ENCODE measurements around the gene JPH2.
A peak's percentile ranks its signal among the peaks of the same experiment; 100 is the strongest.
"Not testable (repeated sequence)": the region's sequence is repeated elsewhere in the genome, so short reads cannot be mapped to it uniquely, and the experiment has no call there.

The JPH2 gene

GRCh38 chr20:44159125-44159524 is 27.9 kb downstream of the JPH2 start:
- no peak for DNase-seq (ENCODE audit: low read depth)

DNA sequence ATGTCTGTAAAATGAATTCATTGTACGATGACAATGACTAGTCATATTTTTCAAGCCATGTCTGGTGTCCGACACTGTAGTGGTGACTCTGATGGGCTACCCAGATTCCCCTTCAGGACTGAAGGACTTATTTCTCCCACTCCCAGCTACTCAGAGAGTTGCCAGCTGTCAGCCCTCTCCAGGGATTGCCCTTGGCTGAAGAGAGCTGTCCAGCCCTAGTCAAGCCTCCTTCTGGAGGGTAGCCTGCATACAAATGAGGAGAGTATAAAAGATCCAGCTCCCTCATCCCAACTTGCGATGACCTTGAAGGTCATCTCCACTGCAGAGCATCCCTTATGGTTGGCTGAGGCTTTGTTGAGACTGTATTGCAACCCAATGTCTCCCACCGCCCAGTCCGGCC is 29.9 kb downstream of the JPH2 start:
- no peak for DNase-seq (ENCODE audit: low read depth)

DNA sequence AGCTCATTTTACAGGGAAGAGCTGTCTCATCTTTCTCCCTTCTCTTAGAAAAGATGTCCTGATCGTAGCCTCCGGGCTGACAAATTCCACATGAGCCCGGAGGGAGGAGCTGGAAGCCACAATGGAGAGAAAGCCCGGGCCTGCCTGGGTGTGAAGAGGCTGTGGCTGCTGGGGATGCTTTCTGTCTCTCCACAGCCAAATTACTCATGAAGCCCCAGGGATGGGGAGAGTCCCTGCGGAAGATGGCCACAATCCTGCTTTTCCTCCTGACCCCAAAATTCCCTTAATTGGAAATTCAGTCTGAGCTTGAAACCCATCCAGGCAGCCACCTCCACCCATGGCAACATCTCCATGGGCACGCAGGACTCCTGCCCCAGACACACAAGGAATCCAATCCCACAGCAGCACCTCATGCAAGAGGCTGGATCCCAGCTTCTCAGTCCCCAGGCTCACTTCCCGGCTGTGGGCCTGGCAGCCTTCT is 32.4 kb downstream of the JPH2 start:
- peak; percentile 61 for DNase-seq (ENCODE audit: low read depth)

- DNase-seq (ENCODE audit: low read depth), result no peak
These were observed 33.3 kb downstream of the JPH2 start for GRCh38 chr20:44153636-44154043.

GRCh38 chr20:44151621-44152416 is 35.2 kb downstream of the JPH2 start:
- no peak for DNase-seq (ENCODE audit: low read depth)

- no peak for DNase-seq (ENCODE audit: low read depth)
These were observed 40.7 kb downstream of the JPH2 start for GRCh38 chr20:44146272-44146671.

GRCh38 chr20:44145131-44145775 is 41.7 kb downstream of the JPH2 start:
- DNase-seq (ENCODE audit: low read depth), result no peak

- no peak for DNase-seq (ENCODE audit: low read depth)
These were observed 43.1 kb downstream of the JPH2 start for GRCh38 chr20:44143936-44144335.

DNA sequence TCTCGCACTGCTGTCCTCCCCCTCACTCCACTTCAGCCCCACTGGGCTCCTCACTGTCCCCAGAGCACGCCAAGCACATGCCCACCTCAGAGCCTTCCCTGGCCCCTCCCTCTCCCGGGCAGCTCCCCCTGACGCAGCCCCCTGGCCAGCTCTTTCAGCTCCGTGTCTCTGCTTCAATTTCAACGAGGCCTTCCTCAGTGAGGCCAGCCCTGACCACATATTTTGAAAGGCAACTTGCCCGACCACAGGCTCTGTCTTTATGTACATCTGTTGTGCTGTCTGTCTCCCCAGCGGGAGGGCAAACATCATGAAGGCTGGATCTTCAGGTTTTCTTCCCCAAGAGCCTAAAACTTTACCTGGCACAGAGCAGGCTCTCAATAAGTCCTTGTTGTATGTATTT is 44.6 kb downstream of the JPH2 start:
- DNase-seq (ENCODE audit: low read depth), result no peak

DNA sequence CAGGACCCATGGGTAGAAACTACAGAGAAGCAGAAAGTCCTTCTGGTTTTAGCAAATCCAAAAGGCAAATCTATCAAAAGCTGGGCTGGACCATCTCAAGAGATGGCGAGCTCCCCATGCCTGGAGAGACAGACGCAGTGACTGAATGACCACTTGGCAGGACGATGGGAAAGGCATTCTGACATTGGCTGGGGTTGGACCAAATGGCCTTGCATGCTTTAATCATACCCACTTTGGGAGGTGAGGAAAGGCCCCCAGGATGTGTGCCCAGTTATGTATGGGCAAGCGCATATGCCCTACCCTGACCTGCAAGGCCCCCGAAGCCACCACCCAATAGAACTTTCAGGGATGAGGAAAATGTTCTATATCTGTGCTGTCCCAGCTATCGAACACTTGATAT is 45.1 kb downstream of the JPH2 start:
- DNase-seq (ENCODE audit: low read depth), result no peak

DNA sequence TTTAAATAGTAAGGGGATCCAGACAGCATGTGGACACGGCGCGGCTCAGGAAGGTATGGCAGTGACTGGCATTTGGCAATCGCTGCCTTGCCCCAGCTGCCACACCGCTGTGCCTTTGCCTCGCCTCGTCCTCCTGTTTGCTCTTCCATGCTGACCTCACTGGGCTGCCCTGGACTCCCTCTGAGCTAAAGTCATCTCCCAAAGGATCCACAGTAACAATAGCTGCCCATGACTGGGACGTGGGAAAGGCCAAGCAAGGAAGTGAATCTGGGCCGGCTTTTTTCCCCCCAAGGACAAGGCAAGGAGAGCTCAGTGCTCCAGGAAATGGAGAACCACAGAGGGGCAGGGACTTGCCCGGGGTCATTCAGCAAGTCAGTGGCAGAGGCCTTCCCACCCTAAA is 48.1 kb downstream of the JPH2 start:
- no peak for DNase-seq (ENCODE audit: low read depth)

- DNase-seq (ENCODE audit: low read depth), result no peak
These were observed 49.7 kb downstream of the JPH2 start for GRCh38 chr20:44137266-44137801.

DNA sequence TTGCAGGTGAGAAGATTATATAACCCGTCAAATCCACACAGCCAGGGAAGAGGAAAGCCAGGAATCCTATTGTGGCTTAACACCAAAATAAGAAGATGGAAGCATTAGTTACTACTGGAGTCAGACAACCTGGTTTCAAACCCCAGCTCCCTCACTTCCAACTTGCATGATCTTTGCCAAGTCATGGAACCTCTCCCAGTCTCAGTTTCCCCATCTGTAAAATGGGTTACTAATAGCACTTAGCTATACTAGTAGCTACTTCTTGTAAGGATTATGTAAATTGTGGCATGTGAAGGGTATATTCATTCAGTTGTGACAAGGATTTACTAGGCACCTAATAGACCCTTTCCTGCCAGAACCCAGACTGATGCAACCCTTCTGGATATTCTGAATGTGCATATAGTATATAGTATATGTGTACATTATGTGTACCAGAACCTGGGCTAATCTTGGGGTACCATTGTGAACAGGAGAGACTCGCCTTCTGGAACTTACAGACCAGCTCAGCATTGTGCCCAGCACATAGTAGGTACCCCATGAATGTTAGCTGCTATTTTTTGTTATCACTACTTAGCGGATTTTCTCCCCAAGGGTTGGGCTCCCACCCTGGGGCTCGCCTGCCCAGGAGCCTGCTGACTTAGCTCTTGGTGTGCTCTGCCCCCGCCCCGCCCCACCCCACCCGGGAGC is 50.3 kb downstream of the JPH2 start:
- no peak for DNase-seq (ENCODE audit: low read depth)

GRCh38 chr20:44135417-44136204 is 51.4 kb downstream of the JPH2 start:
- DNase-seq (ENCODE audit: low read depth), result no peak

DNA sequence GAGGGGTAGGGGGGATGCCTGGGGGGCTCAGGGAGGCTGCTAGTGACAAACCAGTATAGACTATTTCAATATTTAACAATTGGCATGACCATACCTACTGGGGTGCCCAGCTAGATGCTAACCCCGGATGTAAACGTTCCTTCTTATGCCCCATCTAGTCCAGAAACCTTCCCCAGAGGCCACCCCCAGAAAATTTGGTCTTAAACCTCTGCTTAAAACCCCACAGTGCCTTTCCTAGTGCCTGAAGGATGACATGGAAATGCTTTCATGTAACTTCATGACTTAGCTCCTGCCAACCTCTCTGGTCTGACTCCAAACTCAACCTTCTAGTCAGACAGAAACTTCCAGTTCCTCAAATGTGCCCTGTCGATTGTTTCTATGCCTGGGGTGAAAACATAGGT is 52.0 kb downstream of the JPH2 start:
- no peak for DNase-seq (ENCODE audit: low read depth)

- DNase-seq (ENCODE audit: low read depth), result no peak
These were observed 53.6 kb downstream of the JPH2 start for GRCh38 chr20:44133424-44133823.

GRCh38 chr20:44131704-44132103 is 55.3 kb downstream of the JPH2 start:
- DNase-seq (ENCODE audit: low read depth), result no peak

DNA sequence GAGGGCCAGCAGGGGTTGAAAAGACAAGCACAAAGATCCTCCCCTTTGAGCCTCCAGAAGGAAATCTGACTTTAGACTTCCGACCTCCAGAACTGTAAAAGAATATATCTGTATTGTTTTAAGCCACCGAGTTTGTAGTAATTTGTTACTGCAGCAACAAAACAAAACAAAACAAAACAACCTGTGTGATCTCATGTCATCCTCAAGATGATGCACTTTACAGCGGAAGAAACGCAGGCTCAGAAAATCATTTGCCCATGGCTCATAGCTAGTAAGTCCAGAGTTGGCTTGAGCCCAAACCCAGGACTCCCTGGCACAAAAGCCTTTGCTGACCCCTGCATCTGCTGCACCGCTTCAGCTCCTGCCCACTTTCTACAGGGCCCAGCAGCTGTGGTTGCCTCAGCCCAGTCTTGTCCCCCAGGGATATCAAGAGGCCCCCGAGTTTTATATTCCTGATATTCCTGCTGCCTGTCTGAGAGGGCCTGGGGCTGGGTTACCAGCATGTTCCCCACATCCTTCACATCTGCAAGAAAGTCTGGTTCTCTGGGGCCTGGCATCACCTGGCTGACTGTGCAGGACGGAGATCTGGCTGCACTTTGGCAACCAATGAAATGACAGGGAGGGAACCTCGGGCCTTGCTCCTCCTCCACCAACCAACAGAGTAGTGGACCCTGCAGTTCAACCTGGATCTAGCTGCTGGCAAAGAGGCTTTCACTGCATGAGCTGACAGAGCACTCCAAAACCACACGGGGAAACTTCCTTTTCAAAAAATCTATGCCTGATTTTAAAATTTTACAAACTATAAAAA is 56.9 kb downstream of the JPH2 start:
- no peak for DNase-seq (ENCODE audit: low read depth)

DNA sequence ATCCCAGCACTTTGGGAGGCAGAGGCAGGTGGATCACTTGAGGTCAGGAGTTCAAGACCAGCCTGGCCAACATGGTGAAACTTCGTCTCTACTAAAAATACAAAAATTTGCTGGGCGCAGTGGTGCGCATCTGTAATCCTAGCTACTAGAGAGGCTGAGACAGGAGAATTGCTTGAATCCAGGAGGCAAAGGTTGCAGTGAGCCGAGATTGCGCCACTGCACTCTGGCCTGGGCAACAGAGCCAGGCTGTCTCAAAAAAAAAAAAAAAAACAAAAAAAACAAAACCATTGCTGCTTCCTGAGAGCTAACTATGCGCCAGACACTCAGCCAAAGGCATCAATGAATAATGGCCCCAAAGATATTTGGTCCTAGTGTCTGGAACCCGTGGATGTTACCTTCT is 57.7 kb downstream of the JPH2 start:
- DNase-seq (ENCODE audit: low read depth), result not testable (repeated sequence)

GRCh38 chr20:44126445-44126844 is 60.5 kb downstream of the JPH2 start:
- no peak for DNase-seq (ENCODE audit: low read depth)

Measured in GM04504 (cell line).